ENCODE data around the gene OR2V1. TPM values are rescaled to one million over a fixed set of nuclear protein-coding genes. Genes with fewer than 3 reads are reported as not detected.

Gene OR2V1
- total RNA-seq, 1 donor from 2014 or later, result not detected

GRCh38 chr5:181112476-181112875, 18.5 kb downstream of the OR2V1 start:
- H3K4me3 Mint-ChIP-seq (ENCODE audit: unreplicated experiment), result no peak overlapping the region
- H3K36me3 Mint-ChIP-seq (ENCODE audit: low read depth), result no peaks in the 10 kb centered on the region
- DNase-seq (ENCODE audit: low spot score), result no peak
- H3K9me3 Mint-ChIP-seq (ENCODE audit: low read depth), result no peaks in the 10 kb centered on the region
- peaks cover 13% of the 10 kb centered on the region for H3K4me1 Mint-ChIP-seq (ENCODE audit: low read depth)
- TF ChIP-seq CTCF (IDR thresholded peaks at IDR 0.05), result no peak
- H3K27ac Mint-ChIP-seq (ENCODE audit: unreplicated experiment), result no peak overlapping the region
- peaks cover 75% of the 10 kb centered on the region for H3K27me3 Mint-ChIP-seq (ENCODE audit: low read depth)

DNA sequence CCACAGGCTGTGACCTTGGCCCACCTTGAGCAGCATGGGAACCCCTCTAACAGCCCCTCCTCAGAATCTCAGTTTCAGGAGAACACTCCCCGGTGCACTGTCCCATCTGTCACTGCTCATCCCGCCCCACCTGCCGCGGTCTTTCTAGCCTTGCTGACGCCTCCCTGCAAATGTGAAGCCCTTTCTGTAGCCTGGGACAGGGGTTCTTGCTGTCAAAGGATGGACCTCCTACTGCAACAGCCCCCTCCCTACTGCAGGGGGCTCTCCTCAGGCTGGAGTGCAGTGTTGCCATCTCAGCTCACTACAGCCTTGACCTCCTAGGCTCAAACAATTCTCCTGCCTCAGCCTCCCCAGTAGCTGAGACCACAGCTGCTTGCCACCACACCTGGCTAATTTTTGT, 20.0 kb downstream of the OR2V1 start:
- no peak for DNase-seq (ENCODE audit: low spot score)
- Mint-ChIP-seq H3K4me3 (ENCODE audit: unreplicated experiment) (no peak overlapping the region), H3K27ac (ENCODE audit: unreplicated experiment) (no peak overlapping the region), H3K36me3 (ENCODE audit: low read depth) (no peaks in the 10 kb centered on the region), H3K27me3 (ENCODE audit: low read depth) (peaks cover 71% of the 10 kb centered on the region), H3K9me3 (ENCODE audit: low read depth) (no peaks in the 10 kb centered on the region), H3K4me1 (ENCODE audit: low read depth) (peaks cover 13% of the 10 kb centered on the region)
- no peak for TF ChIP-seq CTCF (IDR thresholded peaks at IDR 0.05)

DNA sequence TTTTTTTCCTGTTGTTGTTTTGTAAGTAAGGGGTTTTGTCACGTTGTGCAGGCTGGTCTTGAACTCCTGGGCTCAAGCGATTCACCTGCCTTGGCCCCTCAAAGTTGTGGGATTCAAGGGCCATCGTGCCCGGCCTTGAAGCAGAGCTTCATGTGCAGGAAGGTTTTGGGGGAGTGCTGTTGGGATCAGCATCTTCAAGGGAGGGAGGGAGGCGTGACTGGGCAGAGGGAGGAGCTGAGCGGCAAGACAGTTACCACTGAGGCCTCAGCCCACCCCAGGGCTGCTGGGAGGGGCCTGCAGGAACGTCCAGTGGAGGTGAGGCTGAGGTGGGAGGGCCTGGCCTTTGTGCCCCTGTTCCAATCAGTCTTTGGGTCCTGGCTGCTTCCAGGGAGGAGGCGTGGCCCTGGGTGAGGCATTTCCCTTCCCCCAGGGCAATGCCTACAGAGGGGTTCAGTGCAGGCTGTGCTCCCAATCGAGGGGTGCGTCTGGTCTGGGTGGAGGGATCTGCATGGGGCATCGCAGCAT, 21.4 kb downstream of the OR2V1 start:
- no peak for DNase-seq (ENCODE audit: low spot score)
- Mint-ChIP-seq H3K9me3 (ENCODE audit: low read depth) (no peaks in the 10 kb centered on the region), H3K27ac (ENCODE audit: unreplicated experiment) (no peak overlapping the region), H3K36me3 (ENCODE audit: low read depth) (no peaks in the 10 kb centered on the region), H3K4me1 (ENCODE audit: low read depth) (peaks cover 2% of the 10 kb centered on the region), H3K4me3 (ENCODE audit: unreplicated experiment) (no peak overlapping the region), H3K27me3 (ENCODE audit: low read depth) (peaks cover 71% of the 10 kb centered on the region)
- TF ChIP-seq CTCF (IDR thresholded peaks at IDR 0.05), result no peak

- TF ChIP-seq CTCF (IDR thresholded peaks at IDR 0.05), result no peak
- Mint-ChIP-seq H3K36me3 (ENCODE audit: low read depth) (peaks cover 2% of the 10 kb centered on the region), H3K27me3 (ENCODE audit: low read depth) (peaks cover 69% of the 10 kb centered on the region), H3K4me3 (ENCODE audit: unreplicated experiment) (no peak overlapping the region), H3K9me3 (ENCODE audit: low read depth) (no peaks in the 10 kb centered on the region), H3K4me1 (ENCODE audit: low read depth) (peaks cover 4% of the 10 kb centered on the region), H3K27ac (ENCODE audit: unreplicated experiment) (no peak overlapping the region)
- no peak for DNase-seq (ENCODE audit: low spot score)
Observed at GRCh38 chr5:181108578-181109165, 22.3 kb downstream of the OR2V1 start.

GRCh38 chr5:181107699-181108098, 23.3 kb downstream of the OR2V1 start:
- TF ChIP-seq CTCF (IDR thresholded peaks at IDR 0.05), result no peak
- DNase-seq (ENCODE audit: low spot score), result no peak
- H3K9me3 Mint-ChIP-seq (ENCODE audit: low read depth), result no peaks in the 10 kb centered on the region
- no peak overlapping the region for H3K4me3 Mint-ChIP-seq (ENCODE audit: unreplicated experiment)
- peaks cover 2% of the 10 kb centered on the region for H3K36me3 Mint-ChIP-seq (ENCODE audit: low read depth)
- no peak overlapping the region for H3K27ac Mint-ChIP-seq (ENCODE audit: unreplicated experiment)
- peaks cover 67% of the 10 kb centered on the region for H3K27me3 Mint-ChIP-seq (ENCODE audit: low read depth)
- peaks cover 4% of the 10 kb centered on the region for H3K4me1 Mint-ChIP-seq (ENCODE audit: low read depth)
